Activated effector memory CD4-positive, alpha-beta T cell treated with anti-CD3 and anti-CD28 coated beads, Interleukin-2, amount 50 U/mL, for 16 hours (primary cell): Measurements from ENCODE around the gene PIP5K1B.

ENCODE experiments used
- DNase-seq: peaks from one replicate; pipeline ENCODE4 v3.0.0-alpha.2; 2020

PIP5K1B gene

DNA sequence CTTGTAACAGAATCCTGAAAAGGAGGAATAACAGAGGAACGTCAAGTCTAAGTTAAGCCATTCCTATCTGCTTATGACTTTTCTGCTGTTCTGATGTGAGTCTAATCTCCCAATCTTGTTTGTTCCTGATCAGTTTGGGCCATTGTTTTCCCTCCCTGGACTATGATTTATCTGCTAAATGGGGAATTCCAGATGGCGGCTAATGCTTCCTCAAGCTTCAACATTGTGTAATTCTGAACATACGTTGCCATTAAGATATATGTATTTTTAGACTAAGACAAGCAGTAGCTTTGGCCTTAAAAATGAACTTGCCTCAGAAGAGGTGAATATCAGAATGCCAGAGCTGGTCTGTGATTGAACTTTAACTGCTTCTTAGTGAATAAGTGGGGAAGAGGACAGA, 166.2 kb downstream of the PIP5K1B start:
- DNase-seq: no peak

GRCh38 chr9:68872026-68872501, 167.0 kb downstream of the PIP5K1B start:
- DNase-seq: no peak

GRCh38 chr9:68873179-68873578, 168.1 kb downstream of the PIP5K1B start:
- DNase-seq: no peak

- DNase-seq: no peak
Observed at GRCh38 chr9:68876273-68876672, 171.2 kb downstream of the PIP5K1B start.

GRCh38 chr9:68876681-68877080, 171.6 kb downstream of the PIP5K1B start:
- no peak for DNase-seq

DNA sequence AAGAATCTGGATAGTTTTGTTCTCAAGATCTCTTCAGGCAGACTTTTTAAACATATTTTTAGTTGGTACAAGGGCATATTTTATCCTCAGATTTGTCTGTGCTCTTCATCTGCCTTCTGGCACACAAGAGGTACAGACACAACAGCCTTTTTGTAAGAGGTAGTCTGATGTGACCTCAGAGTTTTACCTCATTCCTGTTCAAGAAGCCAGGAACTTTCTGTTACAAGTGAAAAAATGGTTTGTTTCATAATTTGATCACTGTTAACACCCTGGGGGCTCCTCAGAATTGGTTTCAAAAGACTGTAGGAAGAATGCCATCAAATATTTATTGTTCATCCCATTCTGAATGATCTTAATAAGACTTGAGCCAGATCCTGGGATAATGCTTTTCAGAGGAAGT, 172.2 kb downstream of the PIP5K1B start:
- no peak for DNase-seq

DNA sequence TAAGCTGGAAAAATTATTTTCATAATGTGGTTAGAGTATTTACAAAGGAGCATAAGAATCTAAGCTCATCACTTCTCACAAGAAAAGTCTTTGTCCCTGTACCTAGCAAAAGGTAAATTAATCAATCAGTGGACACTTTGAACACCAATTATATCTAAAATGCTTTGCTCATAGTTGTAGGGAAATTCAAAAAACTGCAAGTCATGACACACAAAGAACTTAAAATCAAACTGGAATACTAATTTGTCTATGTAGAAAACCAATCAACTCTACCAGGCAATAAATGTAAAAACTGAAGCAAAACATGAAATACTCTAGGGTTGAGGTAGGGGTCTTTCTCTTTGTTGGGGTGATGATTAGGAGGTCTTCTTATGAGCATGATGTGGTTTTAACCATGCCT, 173.4 kb downstream of the PIP5K1B start:
- DNase-seq: no peak

DNA sequence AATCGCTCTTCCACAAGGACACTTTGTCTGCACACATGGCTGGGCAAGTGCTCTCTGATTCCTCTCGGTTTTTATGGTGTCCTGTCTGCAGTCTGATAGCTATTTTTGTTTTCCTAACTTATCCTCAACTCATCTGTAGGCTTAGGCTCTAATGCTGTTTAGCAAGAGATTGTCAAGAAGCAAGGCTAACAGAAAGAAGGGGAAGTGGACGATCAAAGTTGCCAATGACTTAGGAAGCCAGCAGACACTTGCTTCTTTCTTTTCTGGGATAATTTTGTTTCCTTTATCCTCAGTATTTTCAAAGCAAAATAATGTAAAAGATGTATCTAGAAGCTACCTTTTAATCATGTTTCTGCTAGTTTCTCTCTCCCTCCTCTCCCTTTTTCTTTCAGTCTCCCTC, 178.2 kb downstream of the PIP5K1B start:
- no peak for DNase-seq

GRCh38 chr9:68887232-68887631, 182.2 kb downstream of the PIP5K1B start:
- no peak for DNase-seq

DNA sequence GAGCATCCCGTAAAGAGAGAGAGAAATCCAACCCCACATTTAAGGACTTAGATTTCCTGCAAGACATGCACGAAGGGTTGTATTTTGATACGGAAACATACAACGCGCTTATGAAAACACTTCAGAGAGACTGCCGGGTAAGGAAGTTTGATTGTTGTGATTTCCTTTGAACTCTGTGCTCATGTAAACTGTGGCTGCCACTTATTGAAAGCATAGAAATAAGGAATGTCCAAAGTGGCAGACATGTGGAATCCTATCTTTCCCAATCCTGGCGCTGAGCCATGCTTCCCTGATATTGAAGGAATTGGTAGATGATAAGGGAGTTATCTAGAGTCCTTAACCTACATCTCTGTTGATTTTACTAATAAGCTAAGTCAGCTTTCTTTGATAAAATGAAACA, 189.5 kb downstream of the PIP5K1B start:
- DNase-seq: no peak

DNA sequence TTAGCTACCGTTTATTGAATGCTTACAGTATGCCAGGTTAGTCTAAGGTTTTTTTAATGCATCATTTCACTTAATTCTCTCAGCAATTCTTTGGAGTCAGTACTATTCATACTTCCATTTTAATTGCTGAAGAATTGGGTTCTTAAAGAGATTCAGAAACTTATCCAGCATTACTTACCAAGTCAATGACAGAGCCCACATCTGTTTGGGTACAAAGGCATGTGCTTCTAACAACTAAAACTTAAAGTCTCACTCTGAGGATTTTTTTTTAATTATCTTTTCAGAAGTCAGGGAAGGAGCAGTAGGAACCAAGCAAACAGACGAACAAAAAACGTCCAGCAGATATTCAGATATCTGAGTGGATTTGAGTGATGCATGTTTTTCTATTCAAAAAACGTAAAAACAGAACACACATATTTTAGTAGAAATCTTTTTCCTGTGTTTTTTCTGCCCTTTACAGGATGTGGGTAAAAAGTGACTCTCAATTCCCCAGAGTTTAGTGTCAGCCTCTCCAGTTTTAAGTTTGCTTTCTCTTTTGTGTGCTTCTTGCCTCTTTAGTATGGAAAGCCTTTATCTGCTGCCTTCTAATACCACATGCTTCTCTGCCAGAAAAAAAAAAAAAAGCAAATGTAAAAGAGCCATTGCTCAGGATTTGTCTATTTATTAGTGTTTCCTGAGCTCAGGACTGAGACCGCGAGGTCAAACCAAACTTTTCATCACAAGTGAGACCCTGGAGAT, 190.9 kb downstream of the PIP5K1B start:
- DNase-seq: no peak

- DNase-seq: no peak
Observed at GRCh38 chr9:68896486-68896885, 191.4 kb downstream of the PIP5K1B start.

DNA sequence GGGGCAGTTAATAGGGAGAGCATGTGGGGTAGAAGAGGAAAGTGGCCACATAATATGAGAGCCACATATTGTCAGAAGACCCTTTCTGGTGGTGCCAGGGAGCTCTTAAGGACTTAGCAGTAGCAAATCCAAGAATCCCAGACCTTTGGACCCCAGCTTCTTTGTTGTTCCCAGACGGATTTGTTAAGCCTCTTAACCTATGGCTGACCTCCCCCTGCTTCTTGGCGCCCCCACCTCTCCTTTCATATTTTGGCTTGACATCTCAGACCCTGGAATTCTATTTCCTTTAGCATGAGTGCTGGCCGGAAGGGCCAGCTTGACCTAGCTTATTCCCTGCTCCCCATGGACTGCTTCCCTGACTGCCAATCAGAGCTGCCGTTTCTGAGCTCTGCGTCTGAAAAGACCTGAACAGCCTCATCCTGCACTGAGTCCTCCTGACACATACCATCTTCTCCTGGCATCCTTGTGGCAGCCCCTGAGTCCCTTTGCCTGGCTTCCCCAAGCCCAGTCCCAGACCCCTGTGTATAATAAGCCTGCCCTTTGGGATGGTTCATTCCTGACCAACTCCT, 192.6 kb downstream of the PIP5K1B start:
- DNase-seq: no peak

DNA sequence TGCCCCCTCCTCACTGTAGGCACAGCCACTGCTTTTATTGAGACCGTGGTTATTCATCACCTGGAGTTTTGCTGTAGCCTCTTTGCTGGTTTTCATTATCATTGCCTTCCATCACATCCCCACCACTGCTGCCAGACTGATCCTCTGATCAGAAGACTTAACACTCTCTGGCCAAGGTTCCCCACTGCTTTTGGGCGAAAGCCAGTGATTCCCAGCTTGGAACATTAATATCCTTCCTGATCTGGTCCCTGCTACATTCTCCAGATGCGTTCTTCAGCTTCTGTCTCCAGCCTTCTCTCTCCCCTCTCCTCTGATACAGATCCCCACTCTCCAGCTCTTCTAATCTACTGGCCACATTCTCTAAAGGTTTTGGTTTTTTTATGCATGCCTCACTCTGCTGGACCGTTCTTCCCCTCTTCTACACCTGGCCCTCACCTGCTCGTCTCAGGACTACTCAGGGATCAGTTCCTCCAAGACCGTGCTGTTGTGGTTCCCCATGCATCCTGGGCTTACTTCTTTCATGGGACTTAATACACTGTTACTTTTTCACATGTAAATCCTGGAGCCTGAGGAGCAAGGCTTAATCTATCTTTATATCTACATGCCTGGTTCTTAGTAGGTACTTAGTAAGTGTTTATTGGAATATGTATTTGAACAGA, 193.9 kb downstream of the PIP5K1B start:
- DNase-seq: no peak

DNA sequence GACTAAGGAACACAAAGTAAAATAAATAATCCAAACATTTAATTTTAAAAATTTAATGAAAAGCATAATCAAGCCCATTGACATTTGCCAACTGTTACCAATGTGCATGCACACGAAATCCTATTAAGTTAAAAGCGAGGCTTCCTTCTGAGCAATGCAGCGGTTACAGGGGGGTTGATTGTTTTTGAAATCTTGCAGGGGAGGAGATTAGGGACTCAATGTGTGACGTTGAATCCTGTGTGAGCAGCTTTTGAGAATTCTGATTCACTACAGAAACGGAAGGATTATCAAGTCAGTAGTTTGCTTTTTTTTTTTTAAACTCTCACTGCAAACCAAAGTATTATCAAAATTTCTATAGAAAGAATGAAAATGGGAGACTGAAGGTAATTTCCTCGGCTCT, 199.4 kb downstream of the PIP5K1B start:
- no peak for DNase-seq

GRCh38 chr9:68905129-68905528, 200.1 kb downstream of the PIP5K1B start:
- DNase-seq: no peak

GRCh38 chr9:68907910-68908309, 202.9 kb downstream of the PIP5K1B start:
- no peak for DNase-seq

DNA sequence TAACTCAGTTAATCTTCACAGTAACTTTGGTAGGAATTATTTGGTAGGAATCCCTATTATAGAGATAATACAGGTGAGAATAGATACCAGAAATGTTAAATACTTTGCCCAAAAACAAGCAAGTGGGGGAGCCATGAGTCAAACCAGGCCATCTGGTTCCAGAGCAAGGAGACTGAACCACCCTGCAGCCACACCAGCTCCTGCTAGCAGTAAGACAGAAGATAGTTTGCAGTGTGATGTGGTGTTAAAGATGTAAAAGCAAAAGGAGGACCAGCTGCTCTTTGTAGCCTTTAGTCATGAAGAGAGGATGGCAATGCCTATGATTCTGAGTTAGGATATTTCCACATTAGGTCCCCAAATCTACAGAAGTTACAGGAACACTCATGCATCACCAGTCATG, 207.5 kb downstream of the PIP5K1B start:
- DNase-seq: no peak

- no peak for DNase-seq
Observed at GRCh38 chr9:68913054-68913453, 208.0 kb downstream of the PIP5K1B start.

DNA sequence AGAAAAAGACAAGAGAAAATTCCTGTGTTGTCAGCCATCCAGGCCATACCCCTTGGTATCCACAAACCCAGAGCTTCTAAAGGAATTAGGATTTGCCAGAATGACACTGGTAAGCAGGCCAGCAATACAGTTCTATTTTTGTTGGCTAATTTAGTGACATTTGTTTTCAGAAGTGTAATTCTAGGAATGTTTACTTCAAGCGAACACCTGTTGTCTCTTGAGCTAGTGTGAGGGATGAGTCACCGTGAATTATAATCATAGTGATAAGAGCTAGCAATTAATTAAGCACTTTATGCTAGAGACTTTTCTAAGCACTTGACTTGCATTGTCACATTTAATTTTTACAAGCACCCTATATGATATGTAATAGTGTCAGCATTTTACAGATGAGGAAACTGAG, 209.7 kb downstream of the PIP5K1B start:
- no peak for DNase-seq

GRCh38 chr9:68919661-68920060, 214.6 kb downstream of the PIP5K1B start:
- no peak for DNase-seq

DNA sequence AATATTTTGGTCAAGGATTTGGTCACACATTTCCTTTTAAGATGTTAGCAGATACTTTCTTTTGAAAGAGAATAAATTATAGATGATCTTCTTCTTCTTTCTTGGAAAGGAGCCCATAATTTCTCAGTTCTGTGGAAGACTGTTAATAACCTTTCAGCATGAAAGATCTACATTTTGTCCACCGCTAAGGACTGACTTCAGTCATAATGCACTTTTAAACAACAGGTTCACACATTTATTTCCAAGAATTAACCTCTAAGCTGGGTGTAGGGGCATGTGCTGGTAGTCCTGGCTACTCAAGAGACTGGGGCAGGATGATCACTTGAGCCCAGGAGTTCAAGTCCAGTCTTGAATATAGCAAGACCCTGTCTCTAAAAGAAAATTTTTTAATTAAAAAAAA, 215.9 kb downstream of the PIP5K1B start:
- no peak for DNase-seq

- DNase-seq: no peak
Observed at GRCh38 chr9:68923480-68923879, 218.4 kb downstream of the PIP5K1B start.

- DNase-seq: no peak
Observed at GRCh38 chr9:68925175-68925574, 220.1 kb downstream of the PIP5K1B start.
